B cell (primary cell): ENCODE measurements around the gene DYNLT2B. TPM values are rescaled to one million over a fixed set of nuclear protein-coding genes. Genes with fewer than 3 reads are reported as not detected.

Experiments used
- ATAC-seq: fragments of 200-7000 bp; cut with Tn5 transposase; one replicate; pipeline ENCODE4 v1.10.0; 2021; ENCODE audit warnings: low read depth, mild to moderate bottlenecking, moderate number of reproducible peaks, moderate library complexity
- CTCF ChIA-PET: fragments of 350-600 bp; sonication (Branson Sonifier 250); formaldehyde crosslinking; loops from one replicate; lab custom pipeline; 2021; ENCODE audit warnings: antibody characterized with exemption, inconsistent platforms; lab: Charles Lee
- POLR2A ChIA-PET: fragments of 350-600 bp; sonication (Branson Sonifier 250); formaldehyde crosslinking; loops from one replicate; lab custom pipeline; 2021; ENCODE audit warnings: antibody characterized with exemption; lab: Charles Lee
- DNase-seq: peaks from one replicate; pipeline ENCODE4 v3.0.0; 2013
- H2AFZ ChIP-seq: 2 replicates; pipeline ENCODE4 v1.6.1; 2012; ENCODE audit warnings: mild to moderate bottlenecking, low read depth, low read length; ENCODE audit not compliant: insufficient read depth, poor library complexity, severe bottlenecking
- H3K27ac ChIP-seq, 2 donors: 1 replicate in 1 of 2; 2 replicates in 1 of 2; pipeline ENCODE4 v1.5.1; 2012 to 2013; ENCODE audit warnings: low read length in 2 of 2, mild to moderate bottlenecking in 2 of 2, moderate library complexity in 1 of 2
- H3K27me3 ChIP-seq, 4 experiments: fragments of 200-600 bp in 1 of 4; sonication (generic) in 1 of 4; replicated peaks in 1 of 4; 1 replicate in 2 of 4; 2 replicates in 2 of 4; pipeline versions ENCODE4 v1.6.1 to v1.7.0; 2013 to 2016; ENCODE audit warnings: low read length in 3 of 4, mild to moderate bottlenecking in 2 of 4, mixed read lengths in 1 of 4, moderate library complexity in 1 of 4; ENCODE audit not compliant: insufficient read depth in 4 of 4, control insufficient read depth in 3 of 4; ENCODE audit errors: control extremely low read depth in 1 of 4
- H3K36me3 ChIP-seq, 2 experiments: replicated peaks in 1 of 2; 1 replicate in 1 of 2; 2 replicates in 1 of 2; pipeline versions ENCODE4 v1.6.1 to v1.7.1; 2013; ENCODE audit warnings: low read length in 1 of 2; ENCODE audit not compliant: insufficient read depth in 2 of 2, control insufficient read depth in 1 of 2; ENCODE audit errors: control extremely low read depth in 1 of 2, extremely low read depth in 1 of 2
- H3K4me1 ChIP-seq, 2 donors: fragments of 200-600 bp in 1 of 2; sonication (generic) in 1 of 2; 1 replicate in 1 of 2; 2 replicates in 1 of 2; pipeline versions ENCODE4 v1.5.1 to v1.6.1; 2013 to 2017; ENCODE audit warnings: low read length in 2 of 2; ENCODE audit not compliant: control insufficient read depth in 2 of 2, insufficient read depth in 2 of 2
- H3K4me2 ChIP-seq: replicated peaks from 2 replicates; pipeline ENCODE3; 2012; ENCODE audit warnings: mild to moderate bottlenecking, low read depth, low read length; ENCODE audit not compliant: poor library complexity, severe bottlenecking
- H3K4me3 ChIP-seq, 5 experiments: fragments of 200-600 bp in 1 of 5; sonication (generic) in 1 of 5; 1 replicate in 3 of 5; 2 replicates in 2 of 5; pipeline versions ENCODE4 v1.5.1 to v1.7.0; 2011 to 2016; ENCODE audit warnings: low read length in 4 of 5, mild to moderate bottlenecking in 4 of 5, low read depth in 2 of 5, control low read depth in 1 of 5, moderate library complexity in 1 of 5; ENCODE audit not compliant: insufficient read depth in 1 of 5; ENCODE audit errors: control extremely low read depth in 1 of 5, extremely low read depth in 1 of 5
- H3K79me2 ChIP-seq: fragments of 200-600 bp; sonication (generic); one replicate; pipeline ENCODE4 v1.6.0; 2016; ENCODE audit warnings: low read length; ENCODE audit not compliant: control insufficient read depth, insufficient read depth
- H3K9ac ChIP-seq: fragments of 200-600 bp; sonication (generic); 2 replicates; pipeline ENCODE4 v1.6.1; 2017; ENCODE audit warnings: mild to moderate bottlenecking, low read length, moderate library complexity
- H3K9me3 ChIP-seq, 3 donors: one replicate each; pipeline versions ENCODE4 v1.6.1 to v1.7.1; 2013; ENCODE audit warnings: low read length in 2 of 3; ENCODE audit not compliant: control insufficient read depth in 2 of 3, insufficient read depth in 1 of 3; ENCODE audit errors: control extremely low read depth in 1 of 3
- H4K20me1 ChIP-seq: 2 replicates; pipeline ENCODE4 v1.6.0; 2012; ENCODE audit warnings: mild to moderate bottlenecking, low read length; ENCODE audit not compliant: insufficient read depth, control insufficient read depth, poor library complexity, severe bottlenecking
- H3K27ac Mint-ChIP-seq: one replicate; pipeline ENCODE4 v1.8.0; 2021; ENCODE audit warnings: mixed read lengths
- H3K27me3 Mint-ChIP-seq: one replicate; pipeline ENCODE4 v1.8.0; 2021; ENCODE audit warnings: mixed read lengths
- H3K4me1 Mint-ChIP-seq: one replicate; pipeline ENCODE4 v1.8.0; 2021; ENCODE audit warnings: mixed read lengths
- H3K4me3 Mint-ChIP-seq: one replicate; pipeline ENCODE4 v1.8.0; 2021; ENCODE audit warnings: mixed read lengths
- H3K9me3 Mint-ChIP-seq: one replicate; pipeline ENCODE4 v1.8.0; 2022; ENCODE audit warnings: mixed read lengths; ENCODE audit not compliant: insufficient read depth
- EZH2 ChIP-seq: IDR thresholded peaks from 2 replicates; pipeline ENCODE4 v1.6.1; 2012; ENCODE audit warnings: borderline replicate concordance, low read depth, mild to moderate bottlenecking, moderate library complexity, low read length; ENCODE audit not compliant: insufficient read depth, poor library complexity, severe bottlenecking
- WGBS: methylation state at CpG from one replicate; pipeline ENCODE4 v1.1.5; 2013; ENCODE audit warnings: missing lambda C conversion rate; ENCODE audit not compliant: insufficient coverage; 5-methylcytosine and 5-hydroxymethylcytosine counted together
- intact Hi-C: fragments of 100-400 bp; cut with micrococcal nuclease; formaldehyde crosslinking; loops from one replicate; pipeline ENCODE4 v1.10.0; 2022
- polyA plus RNA-seq: library from polyadenylated mRNA; depleted of rRNA; stranded (reverse); fragments of >200 nt; gene quantifications from 2 replicates; pipeline ENCODE4 v1.2.3, GENCODE V29; 2012
- total RNA-seq, 2 donors: library from RNA; stranded (reverse); fragments of 120-200 nt in 1 of 2; gene quantifications; 1 replicate in 1 of 2; 2 replicates in 1 of 2; pipeline versions ENCODE4 v1.2.3 to v1.2.4, GENCODE V29; 2013 to 2022
- TF ChIP-seq, protein P1 (sequence below): fragments of 200-600 bp; IDR thresholded peaks from one replicate; pipeline ENCODE4 v1.8.0; 2022; ENCODE audit warnings: antibody characterized with exemption, mild to moderate bottlenecking

DYNLT2B gene
- total and polyA plus RNA-seq, 2 donors (not counting 1 experiment from before 2014, with no cell fraction given), result 5.2 to 6.5 TPM

GRCh38 chr3:196268284-196269163 is 49.5 kb downstream of the DYNLT2B start:
- H3K4me3 ChIP-seq, result no peak overlapping the region
- TF ChIP-seq, protein P1, sequence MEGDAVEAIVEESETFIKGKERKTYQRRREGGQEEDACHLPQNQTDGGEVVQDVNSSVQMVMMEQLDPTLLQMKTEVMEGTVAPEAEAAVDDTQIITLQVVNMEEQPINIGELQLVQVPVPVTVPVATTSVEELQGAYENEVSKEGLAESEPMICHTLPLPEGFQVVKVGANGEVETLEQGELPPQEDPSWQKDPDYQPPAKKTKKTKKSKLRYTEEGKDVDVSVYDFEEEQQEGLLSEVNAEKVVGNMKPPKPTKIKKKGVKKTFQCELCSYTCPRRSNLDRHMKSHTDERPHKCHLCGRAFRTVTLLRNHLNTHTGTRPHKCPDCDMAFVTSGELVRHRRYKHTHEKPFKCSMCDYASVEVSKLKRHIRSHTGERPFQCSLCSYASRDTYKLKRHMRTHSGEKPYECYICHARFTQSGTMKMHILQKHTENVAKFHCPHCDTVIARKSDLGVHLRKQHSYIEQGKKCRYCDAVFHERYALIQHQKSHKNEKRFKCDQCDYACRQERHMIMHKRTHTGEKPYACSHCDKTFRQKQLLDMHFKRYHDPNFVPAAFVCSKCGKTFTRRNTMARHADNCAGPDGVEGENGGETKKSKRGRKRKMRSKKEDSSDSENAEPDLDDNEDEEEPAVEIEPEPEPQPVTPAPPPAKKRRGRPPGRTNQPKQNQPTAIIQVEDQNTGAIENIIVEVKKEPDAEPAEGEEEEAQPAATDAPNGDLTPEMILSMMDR, result no peak
- no peak for TF ChIP-seq EZH2
- intact Hi-C loops, result no loop called here
- Mint-ChIP-seq H3K27ac (peak overlapping the region; percentile 75), H3K4me1 (peaks cover 19% of the 10 kb centered on the region), H3K9me3 (no peaks in the 10 kb centered on the region), H3K4me3 (no peak overlapping the region), H3K27me3 (no peaks in the 10 kb centered on the region)
- peaks cover 45% of the 10 kb centered on the region for H3K79me2 ChIP-seq
- H3K36me3 ChIP-seq, result peaks cover 0 to 27% of the 10 kb centered on the region in 2 experiments
- peak; percentile 57 for ATAC-seq
- peaks cover 10% of the 10 kb centered on the region for H4K20me1 ChIP-seq
- DNase-seq, result peak; percentile 40
- H2AFZ ChIP-seq, result no peak overlapping the region
- WGBS, result 32% methylated on average over 4 of the region's 9 CpGs
- H3K4me1 ChIP-seq, result peaks cover 5 to 11% of the 10 kb centered on the region in 2 donors
- H3K27ac ChIP-seq, result no peak overlapping the region
- POLR2A ChIA-PET, result no interaction called here
- H3K9ac ChIP-seq, result no peak overlapping the region
- no peaks in the 10 kb centered on the region for H3K27me3 ChIP-seq
- H3K4me2 ChIP-seq, result peak overlapping the region; percentile 15
- peaks cover 0 to 8% (median 0%) of the 10 kb centered on the region in 3 donors for H3K9me3 ChIP-seq
- CTCF ChIA-PET, result interaction anchor here (0.7 to 1.1 kb wide), 2 partner anchors 97 to 370 kb away, joined by 3 to 4 read pairs; no protein-coding TSS in a partner anchor

- ChIA-PET POLR2A (no interaction called here), CTCF (no interaction called here)
- TF ChIP-seq, protein P1, result no peak
- TF ChIP-seq EZH2, result no peak
- Histone ChIP-seq H3K27me3 (no peaks in the 10 kb centered on the region), H3K9me3 (no peaks in the 10 kb centered on the region), H3K4me1 (peaks cover 1 to 6% of the 10 kb centered on the region in 2 donors), H2AFZ (no peak overlapping the region), H3K79me2 (peaks cover 15% of the 10 kb centered on the region), H4K20me1 (no peaks in the 10 kb centered on the region), H3K36me3 (peaks cover 0 to 19% of the 10 kb centered on the region in 2 experiments), H3K9ac (no peak overlapping the region), H3K4me2 (no peak overlapping the region), H3K4me3 (no peak overlapping the region), H3K27ac (no peak overlapping the region)
- no peak overlapping the region for H3K4me3 Mint-ChIP-seq
- H3K4me1 Mint-ChIP-seq, result peaks cover 7% of the 10 kb centered on the region
- no peaks in the 10 kb centered on the region for H3K27me3 Mint-ChIP-seq
- no peak for ATAC-seq
- intact Hi-C loops, result no loop called here
- DNase-seq, result no peak
- no peak overlapping the region for H3K27ac Mint-ChIP-seq
- peaks cover 3% of the 10 kb centered on the region for H3K9me3 Mint-ChIP-seq
- WGBS, result 94% methylated on average over 7 of the region's 7 CpGs
Measured at GRCh38 chr3:196263819-196264218, 54.2 kb downstream of the DYNLT2B start.
